Keratinocyte (primary cell): ENCODE measurements around the gene NANOS1. TPM values are rescaled to one million over a fixed set of nuclear protein-coding genes. Genes with fewer than 3 reads are reported as not detected.

Source experiments
- DNase-seq: peaks from one replicate; pipeline ENCODE4 v3.0.0-alpha.2; 2011; ENCODE audit warnings: low read depth, missing footprints, low spot score
- FAIRE-seq: peaks from 2 replicates; lab custom pipeline; 2011; peaks lifted over from hg19 to GRCh38; lab: Jason Lieb, UNC
- H2AFZ ChIP-seq: 2 replicates; pipeline ENCODE4 v1.6.0; 2012; ENCODE audit warnings: low read length, control low read depth, inconsistent platforms; ENCODE audit not compliant: control insufficient read depth
- H3K27ac ChIP-seq: 2 replicates; pipeline ENCODE4 v1.5.1; 2011; ENCODE audit warnings: low read length; ENCODE audit not compliant: control insufficient read depth, insufficient read depth
- H3K27me3 ChIP-seq: 3 replicates; pipeline ENCODE4 v1.6.0; 2011; ENCODE audit warnings: low read length; ENCODE audit not compliant: control insufficient read depth, insufficient read depth; ENCODE audit errors: extremely low read depth
- H3K36me3 ChIP-seq, 2 experiments: 2 replicates in 1 of 2; 3 replicates in 1 of 2; pipeline ENCODE4 v1.5.1; 2011; ENCODE audit warnings: low read length in 2 of 2, mild to moderate bottlenecking in 1 of 2; ENCODE audit not compliant: control insufficient read depth in 2 of 2, insufficient read depth in 2 of 2; ENCODE audit errors: extremely low read depth in 1 of 2
- H3K4me1 ChIP-seq: 3 replicates; pipeline ENCODE4 v1.5.1; 2011; ENCODE audit warnings: low read length; ENCODE audit not compliant: control insufficient read depth, insufficient read depth; ENCODE audit errors: extremely low read depth
- H3K4me2 ChIP-seq: 3 replicates; pipeline ENCODE4 v1.6.0; 2011; ENCODE audit warnings: low read depth, low read length; ENCODE audit not compliant: control insufficient read depth, insufficient read depth; ENCODE audit errors: extremely low read depth
- H3K4me3 ChIP-seq, 3 experiments: fragments of 200-600 bp in 1 of 3; sonication (generic) in 1 of 3; 2 replicates in 2 of 3; 3 replicates in 1 of 3; pipeline ENCODE4 v1.5.1; 2011 to 2016; ENCODE audit warnings: low read length in 3 of 3, mild to moderate bottlenecking in 3 of 3, control low read depth in 2 of 3, inconsistent platforms in 1 of 3, low read depth in 1 of 3, mixed read lengths in 1 of 3, mixed run types in 1 of 3, moderate library complexity in 1 of 3; ENCODE audit not compliant: control insufficient read depth in 2 of 3, insufficient read depth in 2 of 3; ENCODE audit errors: extremely low read depth in 1 of 3
- H3K79me2 ChIP-seq: 2 replicates; pipeline ENCODE4 v1.6.0; 2012; ENCODE audit warnings: low read length; ENCODE audit not compliant: control insufficient read depth, insufficient read depth
- H3K9ac ChIP-seq: 3 replicates; pipeline ENCODE4 v1.6.0; 2011; ENCODE audit warnings: low read length; ENCODE audit not compliant: control insufficient read depth, insufficient read depth; ENCODE audit errors: extremely low read depth
- H3K9me1 ChIP-seq: 3 replicates; pipeline ENCODE4 v1.6.0; 2011; ENCODE audit warnings: low read length; ENCODE audit not compliant: control insufficient read depth, insufficient read depth; ENCODE audit errors: extremely low read depth
- H3K9me3 ChIP-seq: 2 replicates; pipeline ENCODE4 v1.5.1; 2012; ENCODE audit warnings: low read depth, low read length; ENCODE audit not compliant: control insufficient read depth
- H4K20me1 ChIP-seq: 3 replicates; pipeline ENCODE4 v1.6.0; 2011; ENCODE audit warnings: low read length; ENCODE audit not compliant: control insufficient read depth, insufficient read depth; ENCODE audit errors: extremely low read depth
- EZH2 ChIP-seq: IDR thresholded peaks from one replicate; pipeline ENCODE4 v1.6.1; 2012; ENCODE audit warnings: inconsistent platforms, mild to moderate bottlenecking, low read length, moderate library complexity
- dilution Hi-C: fragments of 300-500 bp; cut with MboI; formaldehyde crosslinking; loops from one replicate; pipeline ENCODE4 v1.7.0; 2020; ENCODE audit warnings: low sequenced_read_pairs; ENCODE audit not compliant: extremely low pct_ligation_motif_present
- polyA plus RNA-seq, 5 experiments: library from polyadenylated mRNA; depleted of rRNA in 3 of 5; stranded (reverse) in 3 of 5; stranded (forward) in 1 of 5; unstranded in 1 of 5; fragments of >200 nt; gene quantifications; 1 replicate in 1 of 5; 2 replicates in 3 of 5; 3 replicates in 1 of 5; pipeline versions ENCODE4 v1.2.1 to v1.2.3, GENCODE V29; 2011 to 2012; ENCODE audit warnings: missing spikeins in 2 of 5, low read depth in 1 of 5, low replicate concordance in 1 of 5
- TF ChIP-seq, protein P1 (sequence below), 3 experiments: IDR thresholded peaks in 1 of 3; conservative IDR thresholded peaks in 1 of 3; optimal IDR thresholded peaks in 1 of 3; 2 replicates in 2 of 3; 3 replicates in 1 of 3; pipeline versions ENCODE3 to v1.5.1; 2011; ENCODE audit warnings: low read length in 3 of 3, mild to moderate bottlenecking in 3 of 3, moderate library complexity in 2 of 3, control low read depth in 1 of 3, inconsistent platforms in 1 of 3; ENCODE audit not compliant: insufficient read depth in 2 of 3; ENCODE audit errors: extremely low read depth in 1 of 3

Gene NANOS1
- polyA plus RNA-seq, 1 donor (not counting 4 experiments of a cell fraction or from before 2014, with no cell fraction given): 2.1 TPM

DNA sequence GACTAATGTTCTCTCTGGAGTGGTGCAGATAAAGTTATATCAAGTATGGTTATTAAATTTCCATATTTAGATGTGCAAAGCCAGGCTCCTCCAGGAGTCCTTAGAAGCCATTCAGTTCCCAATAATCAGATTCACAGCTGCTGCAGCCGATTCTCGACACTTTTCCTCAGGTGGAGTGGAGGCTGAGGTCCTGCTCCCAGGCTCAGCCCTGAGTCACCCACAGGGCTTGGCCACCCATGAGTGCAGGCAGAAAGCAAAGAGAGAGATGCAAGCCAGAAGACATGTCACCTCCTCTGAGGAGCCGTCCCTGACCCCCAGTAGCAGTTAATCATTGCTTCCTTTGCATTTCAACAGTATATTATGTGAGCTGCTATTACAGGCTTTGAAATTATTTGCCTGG is 36.3 kb upstream of the NANOS1 start:
- dilution Hi-C loops: no loop called here
- Histone ChIP-seq H3K4me3 (no peak overlapping the region), H3K27ac (no peak overlapping the region), H3K9me1 (no peaks in the 10 kb centered on the region), H4K20me1 (no peaks in the 10 kb centered on the region), H3K79me2 (no peaks in the 10 kb centered on the region), H3K9me3 (no peaks in the 10 kb centered on the region), H3K4me2 (no peak overlapping the region), H2AFZ (no peak overlapping the region), H3K9ac (no peak overlapping the region), H3K27me3 (no peaks in the 10 kb centered on the region), H3K4me1 (no peaks in the 10 kb centered on the region), H3K36me3 (no peaks in the 10 kb centered on the region)
- no peak for FAIRE-seq
- no peak for DNase-seq
- TF ChIP-seq EZH2: no peak

DNA sequence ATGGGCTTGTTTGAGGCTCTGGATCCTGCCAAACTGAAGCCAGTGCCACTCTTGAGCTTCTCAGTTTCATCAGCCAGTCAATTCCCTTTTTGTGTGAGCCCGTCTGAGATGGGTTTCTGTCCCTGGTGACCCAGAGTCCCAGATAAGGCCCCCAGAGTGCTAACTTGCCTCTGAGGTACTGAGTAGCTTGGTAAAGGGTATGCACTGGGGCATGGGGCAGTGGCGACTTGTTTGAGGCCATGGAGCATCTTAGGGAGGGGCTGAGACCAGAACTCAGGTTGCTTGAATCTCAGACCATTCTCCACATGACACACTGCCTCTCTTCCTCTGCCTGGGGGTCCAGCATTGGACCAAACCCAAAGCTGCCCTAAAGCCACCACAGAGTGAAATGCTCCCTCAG is 35.2 kb upstream of the NANOS1 start:
- no peak overlapping the region for H2AFZ ChIP-seq
- H3K9me1 ChIP-seq: no peaks in the 10 kb centered on the region
- no peaks in the 10 kb centered on the region for H3K27me3 ChIP-seq
- no peaks in the 10 kb centered on the region for H3K79me2 ChIP-seq
- no peaks in the 10 kb centered on the region for H3K4me1 ChIP-seq
- H4K20me1 ChIP-seq: no peaks in the 10 kb centered on the region
- no peak overlapping the region for H3K4me3 ChIP-seq
- H3K4me2 ChIP-seq: no peak overlapping the region
- DNase-seq (no peak), FAIRE-seq (no peak)
- H3K36me3 ChIP-seq: no peaks in the 10 kb centered on the region
- H3K9ac ChIP-seq: no peak overlapping the region
- H3K27ac ChIP-seq: no peak overlapping the region
- no peaks in the 10 kb centered on the region for H3K9me3 ChIP-seq
- dilution Hi-C loops: no loop called here
- TF ChIP-seq EZH2: no peak
- TF ChIP-seq, protein P1, sequence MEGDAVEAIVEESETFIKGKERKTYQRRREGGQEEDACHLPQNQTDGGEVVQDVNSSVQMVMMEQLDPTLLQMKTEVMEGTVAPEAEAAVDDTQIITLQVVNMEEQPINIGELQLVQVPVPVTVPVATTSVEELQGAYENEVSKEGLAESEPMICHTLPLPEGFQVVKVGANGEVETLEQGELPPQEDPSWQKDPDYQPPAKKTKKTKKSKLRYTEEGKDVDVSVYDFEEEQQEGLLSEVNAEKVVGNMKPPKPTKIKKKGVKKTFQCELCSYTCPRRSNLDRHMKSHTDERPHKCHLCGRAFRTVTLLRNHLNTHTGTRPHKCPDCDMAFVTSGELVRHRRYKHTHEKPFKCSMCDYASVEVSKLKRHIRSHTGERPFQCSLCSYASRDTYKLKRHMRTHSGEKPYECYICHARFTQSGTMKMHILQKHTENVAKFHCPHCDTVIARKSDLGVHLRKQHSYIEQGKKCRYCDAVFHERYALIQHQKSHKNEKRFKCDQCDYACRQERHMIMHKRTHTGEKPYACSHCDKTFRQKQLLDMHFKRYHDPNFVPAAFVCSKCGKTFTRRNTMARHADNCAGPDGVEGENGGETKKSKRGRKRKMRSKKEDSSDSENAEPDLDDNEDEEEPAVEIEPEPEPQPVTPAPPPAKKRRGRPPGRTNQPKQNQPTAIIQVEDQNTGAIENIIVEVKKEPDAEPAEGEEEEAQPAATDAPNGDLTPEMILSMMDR (optimal IDR thresholded peaks at IDR 0.05 in 1 of 3, IDR thresholded peaks at IDR 0.05 in 1 of 3, conservative IDR thresholded peaks at IDR 0.05 in 1 of 3; ENCODE audit: extremely low read depth in 1 of 3, insufficient read depth in 2 of 3, low read length in 3 of 3): no peak

- FAIRE-seq (no peak), DNase-seq (no peak)
- H3K27ac ChIP-seq: no peak overlapping the region
- no peaks in the 10 kb centered on the region for H3K9me3 ChIP-seq
- H3K36me3 ChIP-seq: no peaks in the 10 kb centered on the region
- TF ChIP-seq EZH2: no peak
- TF ChIP-seq, protein P1 (optimal IDR thresholded peaks at IDR 0.05 in 1 of 3, IDR thresholded peaks at IDR 0.05 in 1 of 3, conservative IDR thresholded peaks at IDR 0.05 in 1 of 3; ENCODE audit: extremely low read depth in 1 of 3, insufficient read depth in 2 of 3, low read length in 3 of 3): no peak
- H3K4me2 ChIP-seq: no peak overlapping the region
- no peaks in the 10 kb centered on the region for H3K4me1 ChIP-seq
- dilution Hi-C loops: no loop called here
- no peak overlapping the region for H3K9ac ChIP-seq
- no peak overlapping the region for H2AFZ ChIP-seq
- no peak overlapping the region for H3K4me3 ChIP-seq
- H3K79me2 ChIP-seq: no peaks in the 10 kb centered on the region
- H3K9me1 ChIP-seq: no peaks in the 10 kb centered on the region
- H4K20me1 ChIP-seq: no peaks in the 10 kb centered on the region
- H3K27me3 ChIP-seq: no peaks in the 10 kb centered on the region
Observed at GRCh38 chr10:118995739-118996138, 33.8 kb upstream of the NANOS1 start.
